Neuron (in vitro differentiated cells): ENCODE measurements around the gene STPG4.

ENCODE experiments used
- H2AFZ ChIP-seq: one replicate; pipeline ENCODE4 v1.6.1; 2013; ENCODE audit warnings: low read depth, mild to moderate bottlenecking, inconsistent platforms, low read length, moderate library complexity
- H3K27me3 ChIP-seq: one replicate; pipeline ENCODE4 v1.6.1; 2013; ENCODE audit warnings: low read length; ENCODE audit not compliant: insufficient read depth
- H3K36me3 ChIP-seq: one replicate; pipeline ENCODE4 v1.6.1; 2013; ENCODE audit warnings: low read length; ENCODE audit not compliant: insufficient read depth
- H3K4me1 ChIP-seq: one replicate; pipeline ENCODE4 v1.6.1; 2013; ENCODE audit warnings: low read length; ENCODE audit not compliant: insufficient read depth
- H3K4me3 ChIP-seq: 2 replicates; pipeline ENCODE4 v1.5.1; 2013; ENCODE audit warnings: mild to moderate bottlenecking, low read length, moderate library complexity
- H3K9me3 ChIP-seq: one replicate; pipeline ENCODE4 v1.6.1; 2013; ENCODE audit warnings: low read length

The STPG4 gene

GRCh38 chr2:47076586-47077441 lies 78.3 kb downstream of the STPG4 start:
- no peaks in the 10 kb centered on the region for H3K36me3 ChIP-seq
- H2AFZ ChIP-seq, result no peak overlapping the region
- H3K4me1 ChIP-seq, result peaks cover 31% of the 10 kb centered on the region
- no peaks in the 10 kb centered on the region for H3K27me3 ChIP-seq
- no peak overlapping the region for H3K4me3 ChIP-seq
- H3K9me3 ChIP-seq, result no peaks in the 10 kb centered on the region

- no peak overlapping the region for H2AFZ ChIP-seq
- no peaks in the 10 kb centered on the region for H3K9me3 ChIP-seq
- peaks cover 31% of the 10 kb centered on the region for H3K4me1 ChIP-seq
These were observed 79.0 kb downstream of the STPG4 start for GRCh38 chr2:47076126-47076506.

GRCh38 chr2:47075361-47076125 lies 79.6 kb downstream of the STPG4 start:
- Histone ChIP-seq H3K36me3 (no peaks in the 10 kb centered on the region), H3K9me3 (no peaks in the 10 kb centered on the region), H2AFZ (no peak overlapping the region), H3K4me1 (peaks cover 31% of the 10 kb centered on the region), H3K27me3 (no peaks in the 10 kb centered on the region), H3K4me3 (no peak overlapping the region)

More at GRCh38 chr2:47076126-47076506, 79.0 kb downstream of the STPG4 start:
- Histone ChIP-seq H3K36me3 (no peaks in the 10 kb centered on the region), H3K4me3 (no peak overlapping the region), H3K27me3 (no peaks in the 10 kb centered on the region)

GRCh38 chr2:47074691-47075090 lies 80.4 kb downstream of the STPG4 start:
- no peaks in the 10 kb centered on the region for H3K27me3 ChIP-seq
- H2AFZ ChIP-seq, result no peak overlapping the region
- no peaks in the 10 kb centered on the region for H3K36me3 ChIP-seq
- peaks cover 32% of the 10 kb centered on the region for H3K4me1 ChIP-seq
- no peak overlapping the region for H3K4me3 ChIP-seq
- no peaks in the 10 kb centered on the region for H3K9me3 ChIP-seq

GRCh38 chr2:47073641-47074040 lies 81.5 kb downstream of the STPG4 start:
- H3K27me3 ChIP-seq, result no peaks in the 10 kb centered on the region
- no peaks in the 10 kb centered on the region for H3K36me3 ChIP-seq
- peaks cover 25% of the 10 kb centered on the region for H3K4me1 ChIP-seq
- H3K9me3 ChIP-seq, result no peaks in the 10 kb centered on the region
- no peak overlapping the region for H2AFZ ChIP-seq
- H3K4me3 ChIP-seq, result no peak overlapping the region

GRCh38 chr2:47073217-47073616 lies 81.9 kb downstream of the STPG4 start:
- Histone ChIP-seq H3K4me1 (peaks cover 24% of the 10 kb centered on the region), H3K4me3 (no peak overlapping the region), H2AFZ (no peak overlapping the region), H3K9me3 (no peaks in the 10 kb centered on the region), H3K36me3 (no peaks in the 10 kb centered on the region), H3K27me3 (no peaks in the 10 kb centered on the region)

- Histone ChIP-seq H3K36me3 (no peaks in the 10 kb centered on the region), H3K9me3 (no peaks in the 10 kb centered on the region), H3K4me1 (peaks cover 24% of the 10 kb centered on the region), H3K27me3 (no peaks in the 10 kb centered on the region), H3K4me3 (no peak overlapping the region), H2AFZ (no peak overlapping the region)
These were observed 82.3 kb downstream of the STPG4 start for GRCh38 chr2:47072728-47073191.

- no peaks in the 10 kb centered on the region for H3K36me3 ChIP-seq
- H3K9me3 ChIP-seq, result no peaks in the 10 kb centered on the region
- H3K4me1 ChIP-seq, result peaks cover 23% of the 10 kb centered on the region
- no peak overlapping the region for H2AFZ ChIP-seq
- H3K27me3 ChIP-seq, result no peaks in the 10 kb centered on the region
- no peak overlapping the region for H3K4me3 ChIP-seq
These were observed 83.0 kb downstream of the STPG4 start for GRCh38 chr2:47072018-47072691.

- Histone ChIP-seq H3K9me3 (no peaks in the 10 kb centered on the region), H3K4me3 (no peak overlapping the region), H3K27me3 (no peaks in the 10 kb centered on the region), H3K4me1 (peaks cover 13% of the 10 kb centered on the region), H3K36me3 (no peaks in the 10 kb centered on the region), H2AFZ (no peak overlapping the region)
These were observed 83.9 kb downstream of the STPG4 start for GRCh38 chr2:47070920-47071824.

- Histone ChIP-seq H3K27me3 (no peaks in the 10 kb centered on the region), H2AFZ (no peak overlapping the region), H3K4me1 (peaks cover 6% of the 10 kb centered on the region), H3K4me3 (no peak overlapping the region), H3K9me3 (no peaks in the 10 kb centered on the region), H3K36me3 (no peaks in the 10 kb centered on the region)
These were observed 84.8 kb downstream of the STPG4 start for GRCh38 chr2:47070155-47070919.

GRCh38 chr2:47069628-47070154 lies 85.4 kb downstream of the STPG4 start:
- H3K27me3 ChIP-seq, result no peaks in the 10 kb centered on the region
- H3K36me3 ChIP-seq, result no peaks in the 10 kb centered on the region
- H3K4me1 ChIP-seq, result peaks cover 5% of the 10 kb centered on the region
- no peaks in the 10 kb centered on the region for H3K9me3 ChIP-seq
- H2AFZ ChIP-seq, result no peak overlapping the region
- no peak overlapping the region for H3K4me3 ChIP-seq
